ENCODE data around the gene SMIM5.

Gene SMIM5

GRCh38 chr17:75632863-75633485, at the start of gene SMIM5:
Gene SMIM5, plus strand, starts transcription at chr17:75633434. Its CDS starts 6,768 bp downstream, at chr17:75640202.
- DNase-seq (ENCODE audit: low spot score), result peak; percentile 95
- peak; percentile 94 for TF ChIP-seq CTCF (IDR thresholded peaks at IDR 0.05; ENCODE audit: extremely low read depth, missing control alignments)

GRCh38 chr17:75584849-75585175, 48.4 kb upstream of the SMIM5 start:
- DNase-seq (ENCODE audit: low spot score), result no peak
- TF ChIP-seq CTCF (IDR thresholded peaks at IDR 0.05; ENCODE audit: extremely low read depth, missing control alignments), result no peak

- peak; percentile 78 for DNase-seq (ENCODE audit: low spot score)
Observed at GRCh38 chr17:75587675-75588595, 45.3 kb upstream of the SMIM5 start, which contains the start of gene MYO15B. Gene MYO15B, plus strand, starts transcription at chr17:75587800. Its CDS starts 258 bp downstream, at chr17:75588058.

GRCh38 chr17:75588596-75589011, 44.6 kb upstream of the SMIM5 start:
- TF ChIP-seq CTCF (IDR thresholded peaks at IDR 0.05; ENCODE audit: extremely low read depth, missing control alignments), result no peak
- peak; percentile 55 for DNase-seq (ENCODE audit: low spot score)

More at GRCh38 chr17:75587675-75588595, 45.3 kb upstream of the SMIM5 start, which contains the start of gene MYO15B:
- TF ChIP-seq CTCF (IDR thresholded peaks at IDR 0.05; ENCODE audit: extremely low read depth, missing control alignments), result no peak

GRCh38 chr17:75589012-75589918, 44.0 kb upstream of the SMIM5 start:
- peak; percentile 100 for DNase-seq (ENCODE audit: low spot score)
- TF ChIP-seq CTCF (IDR thresholded peaks at IDR 0.05; ENCODE audit: extremely low read depth, missing control alignments), result peak; percentile 85

- DNase-seq (ENCODE audit: low spot score), result no peak
- no peak for TF ChIP-seq CTCF (IDR thresholded peaks at IDR 0.05; ENCODE audit: extremely low read depth, missing control alignments)
Observed at GRCh38 chr17:75589919-75590303, 43.3 kb upstream of the SMIM5 start.
